Hepatocyte (in vitro differentiated cells): Measurements from ENCODE around the gene ITPR1. TPM values are rescaled to one million over a fixed set of nuclear protein-coding genes. Genes with fewer than 3 reads are reported as not detected.
A peak's percentile ranks its signal among the peaks of the same experiment; 100 is the strongest.

ENCODE experiments used
- DNase-seq: peaks from one replicate; pipeline ENCODE4 v3.0.0-alpha.2; 2016; ENCODE audit warnings: low spot score
- H2AFZ ChIP-seq: fragments of 200-600 bp; sonication (generic); 2 replicates; pipeline ENCODE4 v1.6.0; 2016; ENCODE audit warnings: antibody characterized with exemption, mild to moderate bottlenecking
- H3K27ac ChIP-seq: fragments of 200-600 bp; sonication (generic); 2 replicates; pipeline ENCODE4 v1.5.1; 2016; ENCODE audit warnings: mild to moderate bottlenecking
- H3K27me3 ChIP-seq: fragments of 200-600 bp; sonication (generic); 2 replicates; pipeline ENCODE4 v1.6.1; 2016
- H3K36me3 ChIP-seq: fragments of 200-600 bp; sonication (generic); replicated peaks from 2 replicates; pipeline ENCODE4 v1.5.1; 2016; ENCODE audit warnings: low read depth; ENCODE audit not compliant: insufficient read depth
- H3K4me1 ChIP-seq: fragments of 200-600 bp; sonication (generic); 2 replicates; pipeline ENCODE4 v1.5.1; 2016; ENCODE audit warnings: mild to moderate bottlenecking, moderate library complexity; ENCODE audit not compliant: insufficient read depth
- H3K4me2 ChIP-seq: fragments of 200-600 bp; sonication (generic); 2 replicates; pipeline ENCODE4 v1.6.0; 2016
- H3K4me3 ChIP-seq: fragments of 200-600 bp; sonication (generic); 2 replicates; pipeline ENCODE4 v1.5.1; 2016; ENCODE audit warnings: mild to moderate bottlenecking
- H3K79me2 ChIP-seq: fragments of 200-600 bp; sonication (generic); 2 replicates; pipeline ENCODE4 v1.6.0; 2017; ENCODE audit warnings: mild to moderate bottlenecking
- H3K9me2 ChIP-seq: fragments of 200-600 bp; sonication (generic); replicated peaks from 2 replicates; pipeline ENCODE4 v1.6.0; 2017; ENCODE audit warnings: mild to moderate bottlenecking; ENCODE audit not compliant: insufficient read depth
- H3K9me3 ChIP-seq: fragments of 200-600 bp; sonication (generic); 2 replicates; pipeline ENCODE4 v1.5.1; 2016; ENCODE audit warnings: low read depth, mild to moderate bottlenecking
- H4K20me1 ChIP-seq: fragments of 200-600 bp; sonication (generic); 2 replicates; pipeline ENCODE4 v1.6.0; 2016; ENCODE audit warnings: mild to moderate bottlenecking; ENCODE audit not compliant: insufficient read depth, poor library complexity, severe bottlenecking
- EZH2 ChIP-seq: fragments of 200-600 bp; sonication (generic); IDR thresholded peaks from 2 replicates; pipeline ENCODE4 v1.6.1; 2016; ENCODE audit warnings: antibody characterized with exemption, mild to moderate bottlenecking, borderline replicate concordance
- EZH2phosphoT487 ChIP-seq: fragments of 200-600 bp; sonication (generic); IDR thresholded peaks from one replicate; pipeline ENCODE4 v1.6.1; 2018; ENCODE audit warnings: antibody characterized with exemption, mild to moderate bottlenecking, low read depth, moderate library complexity; ENCODE audit not compliant: unreplicated experiment, severe bottlenecking
- WGBS: methylation state at CpG from one replicate; pipeline ENCODE4 v1.1.6; 2016; ENCODE audit warnings: low lambda C conversion rate; ENCODE audit errors: missing lambda C conversion rate; 5-methylcytosine and 5-hydroxymethylcytosine counted together
- polyA plus RNA-seq: library from polyadenylated mRNA; unstranded; fragments of >200 nt; fragmentation: Nextera tagmentation; extraction: Ambion mirVana; gene quantifications from 2 replicates; pipeline ENCODE4 v1.2.1, GENCODE V29; 2016
- total RNA-seq: library from RNA; depleted of rRNA; stranded (reverse); fragments of >200 nt; gene quantifications from 2 replicates; pipeline ENCODE4 v1.2.3, GENCODE V29; 2014
- TF ChIP-seq, protein P1 (sequence below): fragments of 200-600 bp; sonication (generic); IDR thresholded peaks from 2 replicates; pipeline ENCODE4 v1.5.1; 2016; ENCODE audit warnings: antibody characterized with exemption, mild to moderate bottlenecking; ENCODE audit not compliant: poor library complexity

ITPR1 gene
- total and polyA plus RNA-seq, 2 experiments from 2014 or later: 46.8 to 90.8 TPM

DNA sequence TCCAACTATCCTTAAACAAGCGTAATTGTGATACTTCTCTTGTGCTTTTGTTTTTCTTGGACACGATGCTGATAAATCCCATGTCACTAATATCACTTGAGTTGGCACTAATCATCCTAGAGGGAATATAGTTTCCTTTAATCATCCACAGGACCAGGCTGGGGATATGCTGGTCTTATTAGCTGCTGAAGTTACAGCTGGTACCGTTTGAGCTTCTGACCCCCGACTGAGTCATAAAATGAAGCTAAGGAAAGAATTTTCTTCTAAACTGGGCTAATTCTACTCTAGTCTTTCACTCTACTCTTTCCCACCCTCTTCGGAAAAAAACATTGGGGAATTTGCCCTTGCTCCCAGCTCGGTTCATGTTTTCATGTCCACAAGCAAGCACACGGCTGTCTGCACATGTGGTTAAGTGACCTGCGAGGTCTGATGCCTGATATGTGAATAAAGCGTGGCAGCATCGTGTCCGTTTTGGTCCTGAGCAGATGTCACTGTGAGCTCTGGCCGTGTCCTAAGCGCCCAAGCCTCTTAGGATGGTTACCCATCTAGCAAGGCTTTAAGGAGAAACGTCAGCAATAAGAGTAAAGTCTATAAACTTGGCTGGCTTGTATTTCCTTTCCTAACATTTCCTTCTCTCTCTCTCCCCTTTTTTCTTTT, 223.7 kb downstream of the ITPR1 start:
- H2AFZ ChIP-seq: no peak overlapping the region
- no peak overlapping the region for H3K4me2 ChIP-seq
- no peaks in the 10 kb centered on the region for H3K79me2 ChIP-seq
- H3K9me3 ChIP-seq: no peaks in the 10 kb centered on the region
- no peaks in the 10 kb centered on the region for H3K9me2 ChIP-seq
- H3K36me3 ChIP-seq: no peaks in the 10 kb centered on the region
- no peaks in the 10 kb centered on the region for H3K27me3 ChIP-seq
- H3K4me1 ChIP-seq: peaks cover 41% of the 10 kb centered on the region
- WGBS: 66% methylated on average over 14 of the region's 14 CpGs
- no peak for DNase-seq
- TF ChIP-seq, protein P1, sequence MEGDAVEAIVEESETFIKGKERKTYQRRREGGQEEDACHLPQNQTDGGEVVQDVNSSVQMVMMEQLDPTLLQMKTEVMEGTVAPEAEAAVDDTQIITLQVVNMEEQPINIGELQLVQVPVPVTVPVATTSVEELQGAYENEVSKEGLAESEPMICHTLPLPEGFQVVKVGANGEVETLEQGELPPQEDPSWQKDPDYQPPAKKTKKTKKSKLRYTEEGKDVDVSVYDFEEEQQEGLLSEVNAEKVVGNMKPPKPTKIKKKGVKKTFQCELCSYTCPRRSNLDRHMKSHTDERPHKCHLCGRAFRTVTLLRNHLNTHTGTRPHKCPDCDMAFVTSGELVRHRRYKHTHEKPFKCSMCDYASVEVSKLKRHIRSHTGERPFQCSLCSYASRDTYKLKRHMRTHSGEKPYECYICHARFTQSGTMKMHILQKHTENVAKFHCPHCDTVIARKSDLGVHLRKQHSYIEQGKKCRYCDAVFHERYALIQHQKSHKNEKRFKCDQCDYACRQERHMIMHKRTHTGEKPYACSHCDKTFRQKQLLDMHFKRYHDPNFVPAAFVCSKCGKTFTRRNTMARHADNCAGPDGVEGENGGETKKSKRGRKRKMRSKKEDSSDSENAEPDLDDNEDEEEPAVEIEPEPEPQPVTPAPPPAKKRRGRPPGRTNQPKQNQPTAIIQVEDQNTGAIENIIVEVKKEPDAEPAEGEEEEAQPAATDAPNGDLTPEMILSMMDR: no peak
- H3K4me3 ChIP-seq: no peak overlapping the region
- no peaks in the 10 kb centered on the region for H4K20me1 ChIP-seq
- H3K27ac ChIP-seq: no peak overlapping the region

DNA sequence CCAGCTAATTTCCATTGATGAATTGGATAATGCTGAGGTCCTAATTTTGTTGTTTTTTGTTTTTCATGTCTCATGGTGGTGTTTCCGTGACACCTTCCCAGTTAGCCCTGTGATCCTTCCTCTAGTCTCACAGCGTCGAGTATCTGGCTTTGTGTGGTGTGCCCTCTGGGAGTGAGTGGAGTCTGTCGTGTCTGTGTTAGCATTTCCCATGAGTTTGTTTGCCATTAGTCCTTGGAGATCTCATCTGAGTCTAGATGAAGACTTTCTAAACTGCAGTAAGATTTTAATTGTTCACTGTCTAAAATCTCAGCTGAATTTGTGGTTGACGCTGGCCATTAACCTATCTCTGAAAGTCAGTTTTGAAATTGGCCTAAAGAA, 224.2 kb downstream of the ITPR1 start:
- Histone ChIP-seq H3K4me1 (peaks cover 41% of the 10 kb centered on the region), H3K4me3 (no peak overlapping the region), H3K27me3 (no peaks in the 10 kb centered on the region), H4K20me1 (no peaks in the 10 kb centered on the region), H3K79me2 (no peaks in the 10 kb centered on the region), H3K27ac (no peak overlapping the region), H3K36me3 (no peaks in the 10 kb centered on the region), H3K9me2 (no peaks in the 10 kb centered on the region), H3K9me3 (no peaks in the 10 kb centered on the region), H3K4me2 (no peak overlapping the region), H2AFZ (no peak overlapping the region)
- WGBS: 57% methylated on average over 5 of the region's 5 CpGs
- no peak for DNase-seq
- TF ChIP-seq, protein P1: no peak
- TF ChIP-seq EZH2 (no peak), EZH2phosphoT487 (no peak)

DNA sequence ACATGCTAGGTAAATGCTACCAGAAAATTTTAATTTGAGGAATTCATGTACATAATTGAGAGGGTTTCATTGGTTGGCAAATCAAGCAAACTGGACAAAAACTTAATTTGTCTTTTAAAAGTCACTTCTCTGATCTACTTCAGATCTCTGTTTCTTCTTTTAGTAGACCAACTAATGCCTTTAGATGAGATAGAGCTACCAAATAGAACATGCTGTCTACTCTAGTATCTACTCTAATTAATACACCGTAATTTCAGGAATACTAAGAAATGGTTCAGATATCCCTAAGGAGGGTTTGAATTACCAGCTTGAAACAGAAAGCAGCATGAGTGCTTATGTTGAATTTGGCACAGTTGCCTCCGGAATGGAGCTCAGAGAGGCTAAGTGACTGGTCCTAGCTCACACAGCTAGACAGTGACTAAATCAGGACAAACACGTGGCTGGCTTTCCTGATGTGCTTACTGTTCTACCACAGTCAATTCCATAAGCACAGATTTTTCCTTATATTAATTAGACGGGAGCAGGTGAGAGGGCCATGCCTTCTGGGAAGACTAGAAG, 225.1 kb downstream of the ITPR1 start:
- H2AFZ ChIP-seq: no peak overlapping the region
- H4K20me1 ChIP-seq: no peaks in the 10 kb centered on the region
- H3K79me2 ChIP-seq: no peaks in the 10 kb centered on the region
- peaks cover 40% of the 10 kb centered on the region for H3K4me1 ChIP-seq
- H3K4me3 ChIP-seq: no peak overlapping the region
- WGBS: 90% methylated on average over 4 of the region's 4 CpGs
- TF ChIP-seq EZH2phosphoT487: no peak
- TF ChIP-seq, protein P1: no peak
- TF ChIP-seq EZH2: no peak
- no peaks in the 10 kb centered on the region for H3K36me3 ChIP-seq
- no peaks in the 10 kb centered on the region for H3K9me2 ChIP-seq
- H3K9me3 ChIP-seq: no peaks in the 10 kb centered on the region
- H3K27ac ChIP-seq: peak overlapping the region; percentile 75
- no peaks in the 10 kb centered on the region for H3K27me3 ChIP-seq
- H3K4me2 ChIP-seq: no peak overlapping the region
- DNase-seq: no peak
